Measurements from ENCODE around the gene IGBP1. TPM values are rescaled to one million over a fixed set of nuclear protein-coding genes. Genes with fewer than 3 reads are reported as not detected.

IGBP1 gene
- total RNA-seq = 38.5 and 160 TPM in 2 replicates

GRCh38 chrX:70133303-70134115 is at the start of gene IGBP1:
Gene IGBP1, plus strand, starts transcription at chrX:70133447. Its CDS starts 501 bp downstream, at chrX:70133948.

GRCh38 chrX:70176938-70177533 is 43.8 kb downstream of the IGBP1 start, which contains the start of gene DGAT2L6:
Gene DGAT2L6, plus strand, starts transcription at chrX:70177483. Its CDS starts 100 bp downstream, at chrX:70177583.

Other genes starting within 250 kb of the IGBP1 start
- not detected in 2 replicates for gene AWAT2, start 83.5 kb upstream of the IGBP1 start, total RNA-seq
- gene OTUD6A, start 71.0 kb upstream of the IGBP1 start, total RNA-seq = not detected in 2 replicates
- not detected in 2 replicates for gene DGAT2L6, start 44.0 kb downstream of the IGBP1 start, total RNA-seq
- gene AWAT1, start 101.2 kb downstream of the IGBP1 start, total RNA-seq = not detected in 2 replicates
- 0.14 and 0.22 TPM in 2 replicates for gene P2RY4, start 126.8 kb downstream of the IGBP1 start, total RNA-seq
- gene ARR3, start 134.9 kb downstream of the IGBP1 start, total RNA-seq = not detected in 2 replicates
- not detected in 2 replicates for gene RAB41, start 148.7 kb downstream of the IGBP1 start, total RNA-seq
- 39.0 and 49.1 TPM in 2 replicates for gene PDZD11, start 156.5 kb downstream of the IGBP1 start, total RNA-seq
- gene KIF4A, start 156.7 kb downstream of the IGBP1 start, total RNA-seq = 1.1 and 24.6 TPM in 2 replicates

Data from placental pericyte (primary cell).